C4-2B (cell line): ENCODE results near the gene LSAMP.

Experiments
- CTCF ChIP-seq: fragments of 450-650 bp; conservative IDR thresholded peaks from 2 replicates; pipeline ENCODE4 v1.5.1; 2017; ENCODE audit warnings: mild to moderate bottlenecking
- ZFX ChIP-seq: fragments of 450-650 bp; IDR thresholded peaks from 2 replicates; pipeline ENCODE4 v1.6.1; 2017

GRCh38 chr3:116291141-116291540, 154.1 kb downstream of the LSAMP start:
- no peak for TF ChIP-seq CTCF
- TF ChIP-seq ZFX: no peak
